ENCODE data around the gene CWC27. TPM values are rescaled to one million over a fixed set of nuclear protein-coding genes. Genes with fewer than 3 reads are reported as not detected.

CWC27 gene
- total RNA-seq, 6 experiments from 2014 or later = 19.6 to 29.9 (median 25.4) TPM

GRCh38 chr5:64786372-64786771 lies 17.6 kb downstream of the CWC27 start:
- no peaks in the 10 kb centered on the region for H3K27me3 Mint-ChIP-seq (ENCODE audit: insufficient read depth)
- no peak for DNase-seq
- H3K36me3 Mint-ChIP-seq (ENCODE audit: low read depth) = peaks cover 8% of the 10 kb centered on the region
- peaks cover 33% of the 10 kb centered on the region for H3K4me1 Mint-ChIP-seq (ENCODE audit: low read depth)
- no peaks in the 10 kb centered on the region for H3K9me3 Mint-ChIP-seq
- H3K4me3 Mint-ChIP-seq = no peak overlapping the region
- TF ChIP-seq CTCF (IDR thresholded peaks at IDR 0.05) = no peak
- H3K27ac Mint-ChIP-seq = no peak overlapping the region

GRCh38 chr5:64788156-64788555 lies 19.4 kb downstream of the CWC27 start:
- H3K4me1 Mint-ChIP-seq (ENCODE audit: low read depth) = peaks cover 36% of the 10 kb centered on the region
- TF ChIP-seq CTCF (IDR thresholded peaks at IDR 0.05) = no peak
- H3K4me3 Mint-ChIP-seq = no peak overlapping the region
- H3K36me3 Mint-ChIP-seq (ENCODE audit: low read depth) = peaks cover 13% of the 10 kb centered on the region
- no peaks in the 10 kb centered on the region for H3K27me3 Mint-ChIP-seq (ENCODE audit: insufficient read depth)
- H3K9me3 Mint-ChIP-seq = no peaks in the 10 kb centered on the region
- H3K27ac Mint-ChIP-seq = peak overlapping the region; percentile 2; the same call in 1 of the 2 replicates
- DNase-seq = no peak

DNA sequence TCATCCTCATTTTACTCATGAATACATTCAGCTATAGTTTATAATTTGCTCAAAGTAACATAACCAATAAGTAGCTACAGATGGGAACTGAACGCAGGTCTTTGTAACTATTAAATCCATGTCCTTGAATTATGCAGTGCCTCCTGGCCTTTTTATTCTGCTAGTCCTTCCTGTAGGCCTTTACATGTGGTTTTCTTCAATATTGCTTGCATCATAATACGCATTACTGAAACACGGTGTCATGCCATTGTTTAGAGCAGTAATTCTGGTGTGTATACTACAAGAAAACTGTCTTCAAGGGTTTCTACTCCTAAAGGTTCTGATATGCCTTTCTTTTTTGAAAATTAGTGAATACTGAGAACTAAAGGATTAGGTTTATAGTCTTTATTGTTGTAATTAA lies 20.7 kb downstream of the CWC27 start:
- Mint-ChIP-seq H3K4me1 (ENCODE audit: low read depth) (peaks cover 49% of the 10 kb centered on the region), H3K27me3 (ENCODE audit: insufficient read depth) (no peaks in the 10 kb centered on the region), H3K27ac (no peak overlapping the region), H3K36me3 (ENCODE audit: low read depth) (peaks cover 13% of the 10 kb centered on the region), H3K9me3 (no peaks in the 10 kb centered on the region), H3K4me3 (no peak overlapping the region)
- TF ChIP-seq CTCF (IDR thresholded peaks at IDR 0.05) = no peak
- DNase-seq = peak; percentile 39

- Mint-ChIP-seq H3K27me3 (ENCODE audit: insufficient read depth) (no peaks in the 10 kb centered on the region), H3K9me3 (no peaks in the 10 kb centered on the region), H3K4me1 (ENCODE audit: low read depth) (peaks cover 52% of the 10 kb centered on the region), H3K36me3 (ENCODE audit: low read depth) (peaks cover 13% of the 10 kb centered on the region), H3K27ac (peak overlapping the region; percentile 19; the same call in 1 of the 2 replicates), H3K4me3 (no peak overlapping the region)
- TF ChIP-seq CTCF (IDR thresholded peaks at IDR 0.05) = no peak
- peak; percentile 60 for DNase-seq
Measured at GRCh38 chr5:64790210-64790609, 21.5 kb downstream of the CWC27 start.

- H3K9me3 Mint-ChIP-seq = no peaks in the 10 kb centered on the region
- no peak overlapping the region for H3K4me3 Mint-ChIP-seq
- H3K27me3 Mint-ChIP-seq (ENCODE audit: insufficient read depth) = 0 out of 2 replicates have a peak, but pooled peaks cover 2% of the 10 kb centered on the region
- peaks cover 52% of the 10 kb centered on the region for H3K4me1 Mint-ChIP-seq (ENCODE audit: low read depth)
- DNase-seq = no peak
- H3K27ac Mint-ChIP-seq = no peak overlapping the region
- no peak for TF ChIP-seq CTCF (IDR thresholded peaks at IDR 0.05)
- H3K36me3 Mint-ChIP-seq (ENCODE audit: low read depth) = peaks cover 4% of the 10 kb centered on the region; the same call in 1 of the 2 replicates
Measured at GRCh38 chr5:64792469-64792868, 23.7 kb downstream of the CWC27 start.
